GM12878 (cell line): ENCODE data around the gene AUNIP. TPM values are rescaled to one million over a fixed set of nuclear protein-coding genes. Genes with fewer than 3 reads are reported as not detected.

Experiments
- ATAC-seq: fragments of 200-7000 bp; cut with Tn5 transposase; 3 replicates; pipeline ENCODE4 v1.9.1; 2020; ENCODE audit warnings: mild to moderate bottlenecking, moderate library complexity
- BruUV-seq: library from RNA; stranded (reverse); fragments of 400-500 nt; replicated peaks from 2 replicates; lab custom pipeline; 2021; lab: Mats Ljungman, UMichigan
- CTCF ChIA-PET: fragments of 300-600 bp; sonication (Branson Sonifier 250); formaldehyde crosslinking; extraction: SDS; loops from one replicate; lab custom pipeline; 2021; ENCODE audit warnings: inconsistent platforms; lab: Yijun Ruan, JAX
- POLR2A ChIA-PET: fragments of 350-600 bp; formaldehyde crosslinking; extraction: SDS; loops from one replicate; lab custom pipeline; 2021; ENCODE audit warnings: inconsistent platforms; lab: Charles Lee
- RAD21 ChIA-PET: fragments of 300-600 bp; sonication (Branson Sonifier 250); formaldehyde crosslinking; loops from one replicate; lab custom pipeline; 2023; ENCODE audit warnings: antibody characterized with exemption; ENCODE audit not compliant: unreplicated experiment; lab: Charles Lee
- SMC1A ChIA-PET: fragments of 300-600 bp; sonication (Branson Sonifier 250); formaldehyde crosslinking; loops from one replicate; lab custom pipeline; 2023; ENCODE audit not compliant: unreplicated experiment, uncharacterized antibody; lab: Charles Lee
- DNase-seq: peaks from one replicate; pipeline ENCODE4 v3.0.0-alpha.2; 2011; ENCODE audit warnings: low read depth, low spot score
- FAIRE-seq: peaks from 3 replicates; lab custom pipeline; 2011; peaks lifted over from hg19 to GRCh38; lab: Jason Lieb, UNC
- H2AFZ ChIP-seq: 2 replicates; pipeline ENCODE4 v1.6.0; 2011; ENCODE audit warnings: low read depth, low read length, control low read depth; ENCODE audit not compliant: control insufficient read depth
- H3K27ac ChIP-seq: 2 replicates; pipeline ENCODE4 v1.5.1; 2011; ENCODE audit warnings: control low read depth; ENCODE audit not compliant: control insufficient read depth, insufficient read depth
- H3K27me3 ChIP-seq, 2 experiments: replicated peaks in 1 of 2; 2 replicates each; pipeline versions ENCODE4 v1.6.0 to v1.6.1; 2011; ENCODE audit warnings: low read length in 1 of 2; ENCODE audit not compliant: control insufficient read depth in 2 of 2, insufficient read depth in 2 of 2
- H3K36me3 ChIP-seq, 2 experiments: 2 replicates each; pipeline ENCODE4 v1.5.1; 2011; ENCODE audit warnings: low read length in 1 of 2; ENCODE audit not compliant: control insufficient read depth in 2 of 2, insufficient read depth in 2 of 2
- H3K4me1 ChIP-seq: 2 replicates; pipeline ENCODE4 v1.6.1; 2011; ENCODE audit warnings: mild to moderate bottlenecking, low read length, moderate library complexity, mixed read lengths; ENCODE audit not compliant: control insufficient read depth, insufficient read depth
- H3K4me2 ChIP-seq: 2 replicates; pipeline ENCODE4 v1.6.0; 2011; ENCODE audit warnings: control low read depth; ENCODE audit not compliant: control insufficient read depth, insufficient read depth
- H3K4me3 ChIP-seq: fragments of 200-600 bp; sonication (generic); 2 replicates; pipeline ENCODE4 v1.5.1; 2016
- H3K79me2 ChIP-seq: 2 replicates; pipeline ENCODE4 v1.6.0; 2011; ENCODE audit warnings: low read length; ENCODE audit not compliant: control insufficient read depth, insufficient read depth
- H3K9ac ChIP-seq: 2 replicates; pipeline ENCODE4 v1.8.0; 2011; ENCODE audit warnings: low read length, control low read depth, mixed read lengths; ENCODE audit not compliant: control insufficient read depth, insufficient read depth
- H3K9me3 ChIP-seq: replicated peaks from 3 replicates; pipeline ENCODE4 v1.5.1; 2011; ENCODE audit warnings: mild to moderate bottlenecking, low read length; ENCODE audit not compliant: control insufficient read depth, insufficient read depth
- H4K20me1 ChIP-seq: 2 replicates; pipeline ENCODE4 v1.6.0; 2011; ENCODE audit not compliant: control insufficient read depth, insufficient read depth
- EGR1 ChIP-seq, 2 experiments: IDR thresholded peaks; 1 replicate in 1 of 2; 2 replicates in 1 of 2; pipeline ENCODE4 v1.6.1; 2011 to 2012; ENCODE audit warnings: low read depth in 2 of 2, low read length in 2 of 2, borderline replicate concordance in 1 of 2, mild to moderate bottlenecking in 1 of 2, moderate library complexity in 1 of 2
- ELK1 ChIP-seq: IDR thresholded peaks from 2 replicates; pipeline ENCODE4 v1.6.1; 2012; ENCODE audit warnings: low read depth, low read length, improper control_type of control experiment
- MLLT1 ChIP-seq: fragments of 450-650 bp; IDR thresholded peaks from 2 replicates; pipeline ENCODE4 v1.6.1; 2016; ENCODE audit warnings: mild to moderate bottlenecking
- RELA ChIP-seq: fragments of 450-650 bp; IDR thresholded peaks from 2 replicates; pipeline ENCODE4 v1.8.0; 2014; ENCODE audit warnings: borderline replicate concordance; ENCODE audit not compliant: partially characterized antibody
- SMAD5 ChIP-seq: IDR thresholded peaks from 2 replicates; pipeline ENCODE4 v1.6.1; 2016; ENCODE audit warnings: antibody characterized with exemption, low read depth
- USF2 ChIP-seq: IDR thresholded peaks from 2 replicates; pipeline ENCODE4 v1.6.1; 2011; ENCODE audit warnings: low read depth, low read length, improper control_type of control experiment, borderline replicate concordance
- YY1 ChIP-seq: IDR thresholded peaks from 2 replicates; pipeline ENCODE4 v1.6.1; 2011; ENCODE audit warnings: low read depth, mild to moderate bottlenecking, low read length
- WGBS: methylation state at CpG from one replicate; pipeline ENCODE4 v1.1.6; 2016; ENCODE audit warnings: low lambda C conversion rate; ENCODE audit not compliant: insufficient replicate concordance, insufficient coverage; ENCODE audit errors: missing lambda C conversion rate; 5-methylcytosine and 5-hydroxymethylcytosine counted together
- in situ Hi-C: fragments of 300-500 bp; cut with MboI; formaldehyde crosslinking; loops from 9 replicates; pipeline ENCODE4 v1.14.3; 2018; ENCODE audit warnings: mixed read lengths
- intact Hi-C: fragments of 100-400 bp; cut with micrococcal nuclease; formaldehyde crosslinking; loops from one replicate; pipeline ENCODE4 v1.14.2; 2022; ENCODE audit not compliant: unreplicated experiment
- polyA plus RNA-seq, 11 experiments: library from polyadenylated mRNA; depleted of rRNA in 4 of 11; unstranded in 6 of 11; stranded (reverse) in 5 of 11; fragments of >200 nt; fragmentation: Nextera tagmentation in 4 of 11; fragmentation: Illumina TruSeq in 1 of 11; extraction: Ambion mirVana in 4 of 11; extraction: Trizol in 1 of 11; gene quantifications; 1 replicate in 1 of 11; 2 replicates in 10 of 11; pipeline versions ENCODE4 v1.2.1 to v1.2.3, GENCODE V29; 2011 to 2016; ENCODE audit warnings: inconsistent platforms in 2 of 11, missing spikeins in 2 of 11, low read depth in 1 of 11
- total RNA-seq, 4 experiments: library from RNA; depleted of rRNA in 3 of 4; stranded (reverse); fragments of >200 nt in 3 of 4; fragmentation: Illumina TruSeq in 1 of 4; extraction: Trizol in 1 of 4; gene quantifications; 2 replicates each; pipeline versions ENCODE4 v1.2.1 to v1.2.3, GENCODE V29; 2013 to 2021
- TF ChIP-seq, protein P1 (sequence below): fragments of 450-650 bp; IDR thresholded peaks from 2 replicates; pipeline ENCODE4 v1.6.1; 2016; ENCODE audit warnings: mild to moderate bottlenecking

The AUNIP gene
- total and polyA plus RNA-seq, 10 of the 15 experiments (the other 5 are each of a cell fraction or from before 2014, with no cell fraction given) = 3.9 to 20.0 (median 12.7) TPM

GRCh38 chr1:25876693-25877077 is 17.4 kb upstream of the AUNIP start:
- CTCF ChIA-PET = interaction anchor here (1.0 to 3.1 kb wide), 3 partner anchors 19 to 121 kb away, joined by 3 to 25 read pairs (median 4); partner anchors contain the start of gene PAFAH2
- H3K36me3 ChIP-seq = no peaks in the 10 kb centered on the region
- no TSS peak for BruUV-seq
- H3K4me3 ChIP-seq = no peak overlapping the region
- H3K79me2 ChIP-seq = peaks cover 9% of the 10 kb centered on the region
- no peaks in the 10 kb centered on the region for H3K9me3 ChIP-seq
- intact Hi-C loops (no loop called here), in situ Hi-C loops (no loop called here)
- H3K27ac ChIP-seq = no peak overlapping the region
- H4K20me1 ChIP-seq = no peaks in the 10 kb centered on the region
- H3K4me1 ChIP-seq = peaks cover 27% of the 10 kb centered on the region
- DNase-seq (no peak), FAIRE-seq (no peak), ATAC-seq (no peak)
- RAD21 ChIA-PET = interaction anchor here (1.0 kb wide), 1 partner anchor 27 kb away, joined by 3 read pairs; no protein-coding TSS in a partner anchor
- H2AFZ ChIP-seq = no peak overlapping the region
- SMC1A ChIA-PET = interaction anchor here (1.1 to 2.7 kb wide), 2 partner anchors 28 to 121 kb away, joined by 4 to 8 read pairs; partner anchors contain the start of gene PAFAH2
- POLR2A ChIA-PET = interaction anchor here (3.6 kb wide), 1 partner anchor 28 kb away, joined by 26 read pairs; no protein-coding TSS in a partner anchor
- WGBS = 71% methylated on average over 2 of the region's 2 CpGs
- H3K27me3 ChIP-seq = no peaks in the 10 kb centered on the region; a peak in 1 of 4 replicates
- no peak for TF ChIP-seq SMAD5
- TF ChIP-seq MLLT1 = no peak
- TF ChIP-seq EGR1 (IDR thresholded peaks at IDR 0.05; ENCODE audit: borderline replicate concordance in 1 of 2, low read depth in 2 of 2, low read length in 2 of 2) = no peak
- TF ChIP-seq RELA = no peak
- TF ChIP-seq USF2 = no peak
- TF ChIP-seq, protein P1, sequence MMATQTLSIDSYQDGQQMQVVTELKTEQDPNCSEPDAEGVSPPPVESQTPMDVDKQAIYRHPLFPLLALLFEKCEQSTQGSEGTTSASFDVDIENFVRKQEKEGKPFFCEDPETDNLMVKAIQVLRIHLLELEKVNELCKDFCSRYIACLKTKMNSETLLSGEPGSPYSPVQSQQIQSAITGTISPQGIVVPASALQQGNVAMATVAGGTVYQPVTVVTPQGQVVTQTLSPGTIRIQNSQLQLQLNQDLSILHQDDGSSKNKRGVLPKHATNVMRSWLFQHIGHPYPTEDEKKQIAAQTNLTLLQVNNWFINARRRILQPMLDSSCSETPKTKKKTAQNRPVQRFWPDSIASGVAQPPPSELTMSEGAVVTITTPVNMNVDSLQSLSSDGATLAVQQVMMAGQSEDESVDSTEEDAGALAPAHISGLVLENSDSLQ = no peak
- no peak for TF ChIP-seq ELK1
- TF ChIP-seq YY1 = no peak
- H3K4me2 ChIP-seq = no peak overlapping the region
- no peak overlapping the region for H3K9ac ChIP-seq
